ENCODE measurements around the gene BCAS3. TPM values are rescaled to one million over a fixed set of nuclear protein-coding genes. Genes with fewer than 3 reads are reported as not detected.
A peak's percentile ranks its signal among the peaks of the same experiment; 100 is the strongest.
"Not testable (repeated sequence)": the region's sequence is repeated elsewhere in the genome, so short reads cannot be mapped to it uniquely, and the experiment has no call there.

Gene BCAS3
- polyA plus RNA-seq, 6 donors from 2014 or later = 22.0 to 38.9 (median 24.5) TPM

DNA sequence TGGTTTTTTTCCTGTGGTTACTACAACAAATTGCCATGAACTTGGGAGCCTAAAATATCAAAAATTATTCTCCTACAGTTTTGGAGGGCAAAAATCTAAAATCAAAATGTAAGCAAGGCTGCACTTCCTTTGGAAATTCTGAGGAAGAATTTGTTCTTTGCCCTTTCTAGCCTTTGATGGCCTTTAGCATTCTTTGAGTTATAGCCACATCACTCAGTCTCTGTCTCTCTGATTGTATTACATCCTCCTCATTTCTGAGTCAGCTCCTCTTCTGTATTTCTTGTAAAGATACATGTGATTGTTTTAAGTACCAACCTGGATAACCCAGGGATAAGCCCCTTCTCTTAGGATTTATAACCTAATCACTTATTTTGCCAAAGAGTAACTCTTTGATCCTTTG lies 282.0 kb downstream of the BCAS3 start:
- H3K4me3 Mint-ChIP-seq = no peak overlapping the region
- H3K9me3 Mint-ChIP-seq = peaks cover 2 to 19% (median 11%) of the 10 kb centered on the region in 7 donors
- no peak for ATAC-seq (ENCODE audit: low read depth in 2 of 2)
- H3K36me3 Mint-ChIP-seq = peaks cover 32 to 36% of the 10 kb centered on the region in 2 donors
- H3K27ac Mint-ChIP-seq = no peak overlapping the region
- DNase-seq = no peak
- H3K27me3 Mint-ChIP-seq = no peaks in the 10 kb centered on the region
- no peaks in the 10 kb centered on the region for H3K4me1 Mint-ChIP-seq

GRCh38 chr17:60960398-60961065 lies 282.9 kb downstream of the BCAS3 start:
- peaks cover 36% of the 10 kb centered on the region in 2 donors for H3K36me3 Mint-ChIP-seq
- ATAC-seq (ENCODE audit: low read depth in 2 of 2) = no peak
- no peak for DNase-seq
- no peak overlapping the region for H3K27ac Mint-ChIP-seq
- no peaks in the 10 kb centered on the region for H3K27me3 Mint-ChIP-seq
- no peaks in the 10 kb centered on the region for H3K4me1 Mint-ChIP-seq
- no peak overlapping the region for H3K4me3 Mint-ChIP-seq
- peaks cover 2 to 19% (median 14%) of the 10 kb centered on the region in 7 donors for H3K9me3 Mint-ChIP-seq

GRCh38 chr17:60964160-60964559 lies 286.5 kb downstream of the BCAS3 start:
- Mint-ChIP-seq H3K4me1 (no peaks in the 10 kb centered on the region), H3K36me3 (peaks cover 41 to 45% of the 10 kb centered on the region in 2 donors), H3K9me3 (peaks cover 12 to 37% (median 25%) of the 10 kb centered on the region in 7 donors), H3K27ac (no peak overlapping the region), H3K4me3 (no peak overlapping the region), H3K27me3 (peaks cover 0 to 8% (median 7%) of the 10 kb centered on the region in 3 donors)
- no peak for DNase-seq
- no peak for ATAC-seq (ENCODE audit: low read depth in 2 of 2)

- no peak for DNase-seq
- H3K4me3 Mint-ChIP-seq = peak overlapping the region in 1 of 8 donors; percentile 18
- ATAC-seq (ENCODE audit: low read depth in 2 of 2) = no peak
- peaks cover 26 to 29% of the 10 kb centered on the region in 2 donors for H3K36me3 Mint-ChIP-seq
- peaks cover 0 to 8% (median 7%) of the 10 kb centered on the region in 3 donors for H3K27me3 Mint-ChIP-seq
- H3K9me3 Mint-ChIP-seq = peaks cover 4 to 27% (median 22%) of the 10 kb centered on the region in 7 donors
- peak overlapping the region in 1 of 6 donors; percentile 13 for H3K27ac Mint-ChIP-seq
- H3K4me1 Mint-ChIP-seq = no peaks in the 10 kb centered on the region
Measured at GRCh38 chr17:60968266-60968665, 290.6 kb downstream of the BCAS3 start.

DNA sequence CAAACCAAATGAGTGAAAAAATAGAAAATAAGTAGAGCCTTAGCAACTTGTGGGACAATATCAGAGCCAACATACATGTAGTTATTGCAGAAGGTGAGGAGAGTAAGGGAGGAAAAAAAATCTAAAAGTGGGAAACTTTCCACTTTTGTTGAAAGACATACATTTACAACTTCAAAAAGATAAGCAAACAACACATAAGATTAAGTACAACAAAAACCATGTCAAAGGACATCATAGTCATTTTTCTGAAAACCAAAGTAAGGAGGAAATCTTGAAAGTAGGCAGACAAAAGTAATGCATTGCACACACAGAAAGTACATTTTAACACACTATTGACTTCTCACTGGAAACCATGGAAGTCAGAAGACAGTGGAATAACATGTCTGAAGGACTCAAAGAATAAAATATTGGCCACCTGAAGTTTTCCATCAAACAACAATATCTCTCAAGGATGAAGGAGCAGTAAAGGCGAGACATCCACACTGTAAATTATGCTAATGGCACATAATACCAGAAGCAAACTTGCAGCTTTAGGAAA lies 291.9 kb downstream of the BCAS3 start:
- no peaks in the 10 kb centered on the region for H3K4me1 Mint-ChIP-seq
- H3K9me3 Mint-ChIP-seq = peaks cover 4 to 21% (median 18%) of the 10 kb centered on the region in 7 donors
- no peak for DNase-seq
- H3K27me3 Mint-ChIP-seq = peaks cover 0 to 8% (median 7%) of the 10 kb centered on the region in 3 donors
- H3K36me3 Mint-ChIP-seq = peaks cover 18 to 19% of the 10 kb centered on the region in 2 donors
- H3K4me3 Mint-ChIP-seq = no peak overlapping the region
- ATAC-seq (ENCODE audit: low read depth in 2 of 2) = no peak
- H3K27ac Mint-ChIP-seq = no peak overlapping the region

DNA sequence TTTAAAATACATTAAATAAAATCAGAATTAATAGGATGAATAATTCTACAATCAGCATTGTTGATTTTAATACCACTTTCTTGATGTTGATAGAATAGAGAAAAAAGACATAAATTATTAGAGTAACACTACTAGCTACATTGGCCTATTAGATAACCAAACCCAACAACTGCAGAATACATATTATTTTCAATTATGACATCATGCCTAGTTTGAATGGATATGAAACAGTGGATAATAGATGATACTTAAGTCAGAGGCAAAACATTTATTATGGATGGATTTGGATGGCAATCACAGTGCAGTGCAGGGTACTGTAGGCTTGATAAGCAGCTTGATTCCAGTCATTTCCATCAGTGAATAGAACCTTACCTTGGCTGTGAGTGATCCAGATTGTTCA lies 293.1 kb downstream of the BCAS3 start:
- DNase-seq = no peak
- Mint-ChIP-seq H3K27ac (no peak overlapping the region), H3K27me3 (peaks cover 0 to 8% (median 7%) of the 10 kb centered on the region in 3 donors), H3K9me3 (peaks cover 4 to 21% (median 16%) of the 10 kb centered on the region in 7 donors), H3K36me3 (peaks cover 13 to 18% of the 10 kb centered on the region in 2 donors), H3K4me1 (no peaks in the 10 kb centered on the region), H3K4me3 (no peak overlapping the region)
- no peak for ATAC-seq (ENCODE audit: low read depth in 2 of 2)

GRCh38 chr17:60971515-60972369 lies 294.1 kb downstream of the BCAS3 start:
- peak; percentile 17 for DNase-seq
- no peaks in the 10 kb centered on the region for H3K4me1 Mint-ChIP-seq
- peaks cover 0 to 8% (median 7%) of the 10 kb centered on the region in 3 donors for H3K27me3 Mint-ChIP-seq
- no peak overlapping the region for H3K27ac Mint-ChIP-seq
- H3K4me3 Mint-ChIP-seq = no peak overlapping the region
- H3K9me3 Mint-ChIP-seq = peaks cover 4 to 14% (median 14%) of the 10 kb centered on the region in 7 donors
- peaks cover 13 to 18% of the 10 kb centered on the region in 2 donors for H3K36me3 Mint-ChIP-seq
- ATAC-seq (ENCODE audit: low read depth in 2 of 2) = no peak

DNA sequence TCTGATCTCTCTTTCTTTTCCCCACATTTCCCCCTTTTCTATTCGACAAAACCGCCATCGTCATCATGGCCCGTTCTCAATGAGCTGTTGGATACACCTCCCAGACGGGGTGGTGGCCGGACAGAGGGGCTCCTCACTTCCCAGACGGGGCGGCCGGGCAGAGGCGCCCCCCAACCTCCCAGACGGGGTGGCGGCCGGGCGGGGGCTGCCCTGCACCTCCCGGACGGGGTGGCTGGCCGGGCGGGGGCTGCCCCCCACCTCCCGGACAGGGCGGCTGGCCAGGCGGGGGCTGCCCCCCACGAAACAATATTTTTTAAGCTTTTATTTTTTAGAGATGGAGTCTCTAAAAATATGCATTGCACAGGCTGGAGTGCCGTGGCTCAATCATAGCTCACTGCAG lies 299.2 kb downstream of the BCAS3 start:
- not testable (repeated sequence) for H3K36me3 Mint-ChIP-seq

DNA sequence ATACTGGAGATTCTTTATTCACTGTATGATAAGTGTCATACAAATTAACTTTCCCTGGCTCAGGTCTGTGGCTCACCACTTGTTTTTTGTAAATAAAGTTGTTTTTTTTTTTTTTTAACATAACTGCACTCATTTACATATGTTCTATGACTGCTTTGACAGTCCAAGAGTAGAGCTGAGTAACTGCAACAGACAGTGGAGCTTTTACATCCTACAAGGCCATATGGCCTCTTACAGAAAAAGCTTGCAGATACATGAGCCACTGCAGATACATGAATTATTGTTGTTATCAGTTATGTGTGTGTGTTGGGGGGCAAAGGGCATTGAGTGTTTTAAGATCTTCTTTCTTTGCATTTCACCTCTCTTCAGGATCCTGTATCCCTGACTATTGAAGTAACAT lies 311.7 kb downstream of the BCAS3 start:
- ATAC-seq (ENCODE audit: low read depth in 2 of 2) (no peak), DNase-seq (no peak)
- H3K4me3 Mint-ChIP-seq = no peak overlapping the region
- H3K36me3 Mint-ChIP-seq = peaks cover 0 to 19% of the 10 kb centered on the region in 2 donors
- H3K4me1 Mint-ChIP-seq = no peaks in the 10 kb centered on the region
- H3K27me3 Mint-ChIP-seq = no peaks in the 10 kb centered on the region
- no peak overlapping the region for H3K27ac Mint-ChIP-seq
- H3K9me3 Mint-ChIP-seq = peaks cover 0 to 6% (median 3%) of the 10 kb centered on the region in 7 donors

More for the DNA sequence above, 299.2 kb downstream of the BCAS3 start:
- H3K4me3 Mint-ChIP-seq; H3K9me3 Mint-ChIP-seq; H3K27me3 Mint-ChIP-seq; DNase-seq; ATAC-seq (ENCODE audit: low read depth in 2 of 2); H3K27ac Mint-ChIP-seq; H3K4me1 Mint-ChIP-seq: not testable (repeated sequence)

- ATAC-seq (ENCODE audit: low read depth in 2 of 2) (no peak), DNase-seq (no peak)
- Mint-ChIP-seq H3K9me3 (peaks cover 0 to 6% (median 3%) of the 10 kb centered on the region in 7 donors), H3K27ac (no peak overlapping the region), H3K4me3 (no peak overlapping the region), H3K27me3 (no peaks in the 10 kb centered on the region), H3K36me3 (peaks cover 0 to 19% of the 10 kb centered on the region in 2 donors), H3K4me1 (no peaks in the 10 kb centered on the region)
Measured at GRCh38 chr17:60989846-60990245, 312.2 kb downstream of the BCAS3 start.

- no peaks in the 10 kb centered on the region for H3K27me3 Mint-ChIP-seq
- H3K9me3 Mint-ChIP-seq = no peaks in the 10 kb centered on the region
- DNase-seq (no peak), ATAC-seq (ENCODE audit: low read depth in 2 of 2) (no peak)
- no peak overlapping the region for H3K27ac Mint-ChIP-seq
- H3K4me1 Mint-ChIP-seq = no peaks in the 10 kb centered on the region
- H3K36me3 Mint-ChIP-seq = peaks cover 0 to 12% of the 10 kb centered on the region in 2 donors
- no peak overlapping the region for H3K4me3 Mint-ChIP-seq
Measured at GRCh38 chr17:60993497-60993896, 315.8 kb downstream of the BCAS3 start.

- no peaks in the 10 kb centered on the region for H3K9me3 Mint-ChIP-seq
- H3K4me3 Mint-ChIP-seq = no peak overlapping the region
- H3K27me3 Mint-ChIP-seq = no peaks in the 10 kb centered on the region
- no peak overlapping the region for H3K27ac Mint-ChIP-seq
- H3K4me1 Mint-ChIP-seq = no peaks in the 10 kb centered on the region
- DNase-seq = no peak
- peaks cover 0 to 8% of the 10 kb centered on the region in 2 donors for H3K36me3 Mint-ChIP-seq
- ATAC-seq (ENCODE audit: low read depth in 2 of 2) = no peak
Measured at GRCh38 chr17:60995680-60996079, 318.0 kb downstream of the BCAS3 start.

DNA sequence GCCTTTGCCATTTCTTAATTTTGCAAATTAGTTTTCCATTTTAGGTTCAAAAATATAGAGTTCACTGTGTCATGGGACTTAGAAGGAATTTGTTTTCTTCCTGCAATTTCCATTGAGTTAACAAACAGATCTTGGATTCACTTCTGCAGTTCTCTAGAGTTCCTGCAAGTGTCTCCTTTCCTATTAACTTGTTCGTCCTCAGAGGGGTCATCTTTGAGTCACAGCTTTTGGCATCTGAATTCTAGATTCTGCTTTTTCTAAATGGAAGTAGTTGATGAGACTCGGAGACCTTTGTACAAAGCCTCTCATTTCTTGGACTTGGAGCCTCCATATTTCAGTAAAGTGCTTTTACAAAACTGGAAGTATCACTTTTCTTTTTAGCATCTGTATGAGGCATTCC lies 323.3 kb downstream of the BCAS3 start:
- Mint-ChIP-seq H3K4me3 (no peak overlapping the region), H3K27me3 (no peaks in the 10 kb centered on the region), H3K9me3 (peaks cover 0 to 3% (median 0%) of the 10 kb centered on the region in 7 donors), H3K4me1 (no peaks in the 10 kb centered on the region), H3K27ac (no peak overlapping the region), H3K36me3 (peaks cover 6 to 13% of the 10 kb centered on the region in 2 donors)
- DNase-seq (no peak), ATAC-seq (ENCODE audit: low read depth in 2 of 2) (no peak)
